PC-3 (cell line): Measurements from ENCODE around the gene ASXL1.

Experiments used
- CTCF ChIP-seq: fragments of 300-600 bp; sonication (generic); conservative IDR thresholded peaks from 2 replicates; pipeline ENCODE4 v1.5.1; 2017; ENCODE audit warnings: antibody characterized with exemption, low read depth, mild to moderate bottlenecking, low read length
- EZH2 ChIP-seq: fragments of 300-600 bp; sonication (generic); IDR thresholded peaks from one replicate; pipeline ENCODE4 v1.6.1; 2017; ENCODE audit warnings: antibody characterized with exemption, mild to moderate bottlenecking, low read length; ENCODE audit not compliant: unreplicated experiment
- EZH2phosphoT487 ChIP-seq: fragments of 300-600 bp; sonication (generic); IDR thresholded peaks from 2 replicates; pipeline ENCODE4 v1.6.1; 2018; ENCODE audit warnings: mild to moderate bottlenecking, antibody characterized with exemption, low read length, borderline replicate concordance

- no peak for TF ChIP-seq EZH2phosphoT487
- no peak for TF ChIP-seq CTCF
- no peak for TF ChIP-seq EZH2
Observed at GRCh38 chr20:32449890-32450401, 91.8 kb downstream of the ASXL1 start.
